Upper lobe of right lung (tissue), 1 donor: Measurements from ENCODE around the gene PPFIBP2. TPM values are rescaled to one million over a fixed set of nuclear protein-coding genes. Genes with fewer than 3 reads are reported as not detected.

Experiments used
- ATAC-seq: fragments of 200-7000 bp; cut with Tn5 transposase; one replicate; pipeline ENCODE4 v1.9.1; 2020; ENCODE audit warnings: mild to moderate bottlenecking, moderate library complexity
- DNase-seq: peaks from one replicate; pipeline ENCODE4 v3.0.0-alpha.2; 2020
- H3K27ac ChIP-seq: fragments of 200-600 bp; one replicate; pipeline ENCODE4 v1.8.0; 2022
- H3K27me3 ChIP-seq: fragments of 200-600 bp; one replicate; pipeline ENCODE4 v1.8.0; 2022; ENCODE audit warnings: mild to moderate bottlenecking
- H3K36me3 ChIP-seq: fragments of 200-600 bp; one replicate; pipeline ENCODE4 v1.8.0; 2022
- H3K4me1 ChIP-seq: fragments of 200-600 bp; one replicate; pipeline ENCODE4 v1.8.0; 2022
- H3K4me3 ChIP-seq: fragments of 200-600 bp; one replicate; pipeline ENCODE4 v1.8.0; 2022; ENCODE audit warnings: mild to moderate bottlenecking
- H3K9me3 ChIP-seq: fragments of 200-600 bp; one replicate; pipeline ENCODE4 v1.8.0; 2022
- CTCF ChIP-seq: fragments of 200-600 bp; IDR thresholded peaks from one replicate; pipeline ENCODE4 v1.8.0; 2022; ENCODE audit warnings: antibody characterized with exemption
- intact Hi-C: fragments of 100-400 bp; cut with DNase I; formaldehyde crosslinking; loops from one replicate; pipeline ENCODE4 v1.11.0; 2022
- total RNA-seq: library from RNA; stranded (reverse); fragmentation: NEBNext Ultra II Directional; extraction: Animal tissue kit (Norgen Biotek cat#: 25700); gene quantifications from one replicate; pipeline ENCODE4 v1.2.1, GENCODE V29; 2021
- donor health status: DM: no; HTN: yes; CAD: no; lungs with severe emphysema.

PPFIBP2 gene
- total RNA-seq, 1 donor from 2014 or later: 26.8 TPM

GRCh38 chr11:7533199-7534041, 19.6 kb downstream of the PPFIBP2 start:
- ATAC-seq: peak; percentile 42
- Histone ChIP-seq H3K9me3 (no peaks in the 10 kb centered on the region), H3K4me3 (no peak overlapping the region), H3K4me1 (peaks cover 13% of the 10 kb centered on the region), H3K36me3 (no peaks in the 10 kb centered on the region), H3K27me3 (peaks cover 3% of the 10 kb centered on the region), H3K27ac (no peak overlapping the region)
- no peak for DNase-seq
- no peak for TF ChIP-seq CTCF
- intact Hi-C loops: no loop called here

DNA sequence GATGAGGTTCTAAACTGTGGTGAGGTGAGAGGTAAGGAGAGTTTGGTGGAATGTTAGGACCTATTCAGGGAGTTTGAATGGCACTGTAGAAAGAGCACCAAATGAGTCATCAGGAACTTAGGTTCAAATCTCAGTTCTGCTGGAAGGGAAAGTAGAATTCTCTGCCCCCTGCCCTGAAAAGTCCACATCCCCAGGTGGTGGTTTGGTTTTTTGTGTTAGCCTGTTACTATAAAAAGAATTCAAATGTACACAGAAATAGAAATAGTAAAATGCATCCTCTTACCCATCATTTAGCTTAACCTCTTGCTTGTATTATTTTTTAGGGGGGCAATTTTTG, 20.2 kb downstream of the PPFIBP2 start:
- DNase-seq (no peak), ATAC-seq (no peak)
- H3K9me3 ChIP-seq: no peaks in the 10 kb centered on the region
- H3K36me3 ChIP-seq: no peaks in the 10 kb centered on the region
- intact Hi-C loops: no loop called here
- H3K27me3 ChIP-seq: peaks cover 3% of the 10 kb centered on the region
- no peak overlapping the region for H3K4me3 ChIP-seq
- H3K27ac ChIP-seq: no peak overlapping the region
- no peak for TF ChIP-seq CTCF
- H3K4me1 ChIP-seq: peaks cover 13% of the 10 kb centered on the region

DNA sequence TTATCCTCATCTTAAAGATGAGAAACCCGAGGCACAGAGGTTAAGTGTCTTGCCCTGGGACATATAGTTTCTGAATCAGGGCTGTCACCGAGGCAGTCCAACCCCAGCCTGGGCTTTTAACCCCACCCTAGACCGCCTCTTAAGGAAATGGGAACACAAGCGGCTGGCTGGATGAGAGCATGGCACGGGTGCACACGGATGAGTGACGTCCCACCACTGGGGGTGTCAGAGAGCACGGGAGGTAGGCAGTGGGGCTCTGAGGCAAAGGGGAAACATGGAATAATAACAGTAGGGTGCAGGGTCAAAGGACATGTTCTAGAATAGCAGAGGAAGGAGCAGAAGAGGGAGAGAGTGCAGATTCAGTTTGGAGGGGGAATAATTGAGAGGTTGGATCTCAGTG, 22.3 kb downstream of the PPFIBP2 start:
- TF ChIP-seq CTCF: peak; percentile 19
- Histone ChIP-seq H3K4me3 (no peak overlapping the region), H3K36me3 (no peaks in the 10 kb centered on the region), H3K27ac (no peak overlapping the region), H3K4me1 (peaks cover 10% of the 10 kb centered on the region), H3K27me3 (peaks cover 3% of the 10 kb centered on the region), H3K9me3 (no peaks in the 10 kb centered on the region)
- ATAC-seq (peak; percentile 59), DNase-seq (no peak)
- intact Hi-C loops: no loop called here

DNA sequence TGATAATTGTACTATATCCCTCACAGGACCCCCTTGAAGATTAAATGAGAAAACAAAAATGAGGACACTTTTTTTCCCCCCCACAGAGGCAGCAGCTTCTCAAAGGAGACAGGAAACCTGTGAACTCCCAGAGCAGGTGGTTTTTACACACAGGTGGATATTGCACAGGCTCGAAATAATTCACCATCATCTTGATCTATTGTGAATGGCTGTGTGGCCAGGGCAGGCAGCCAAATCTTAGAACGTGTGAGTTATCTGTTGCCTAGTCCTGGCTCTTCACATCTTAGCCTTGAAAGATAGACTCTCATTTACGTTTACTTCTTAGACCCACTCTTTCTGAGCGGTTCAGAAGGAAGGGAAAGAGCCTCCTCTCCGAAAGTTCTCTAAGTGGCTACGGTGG, 23.5 kb downstream of the PPFIBP2 start:
- intact Hi-C loops: no loop called here
- Histone ChIP-seq H3K4me3 (no peak overlapping the region), H3K27ac (no peak overlapping the region), H3K27me3 (peaks cover 3% of the 10 kb centered on the region), H3K36me3 (no peaks in the 10 kb centered on the region), H3K4me1 (peaks cover 7% of the 10 kb centered on the region), H3K9me3 (no peaks in the 10 kb centered on the region)
- TF ChIP-seq CTCF: no peak
- no peak for DNase-seq
- no peak for ATAC-seq

DNA sequence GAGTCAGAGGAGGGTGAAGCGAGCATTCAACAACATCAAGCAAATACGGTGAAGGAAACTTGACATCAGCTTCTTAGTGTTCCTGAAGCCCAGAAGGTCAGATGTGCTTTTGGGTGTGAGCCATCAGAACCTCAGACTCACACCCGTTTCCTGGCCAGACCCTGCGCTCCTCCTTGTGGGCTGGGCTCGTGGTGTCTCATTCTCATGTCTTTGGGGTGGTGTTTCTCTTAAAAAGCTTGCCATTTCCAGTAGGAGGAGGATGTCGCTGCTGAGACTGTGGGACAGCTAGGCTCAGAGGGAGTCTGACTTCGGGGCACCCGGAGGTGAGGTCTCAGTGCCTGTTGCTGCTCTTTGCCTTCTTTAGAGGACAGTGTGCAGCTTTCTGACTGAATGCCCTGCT, 24.2 kb downstream of the PPFIBP2 start:
- H3K27me3 ChIP-seq: peaks cover 3% of the 10 kb centered on the region
- ATAC-seq (no peak), DNase-seq (no peak)
- H3K9me3 ChIP-seq: no peaks in the 10 kb centered on the region
- H3K4me3 ChIP-seq: no peak overlapping the region
- no peak overlapping the region for H3K27ac ChIP-seq
- TF ChIP-seq CTCF: no peak
- intact Hi-C loops: no loop called here
- peaks cover 7% of the 10 kb centered on the region for H3K4me1 ChIP-seq
- no peaks in the 10 kb centered on the region for H3K36me3 ChIP-seq
